Endothelial cell of umbilical vein (primary cell): ENCODE measurements around the gene USP11. TPM values are rescaled to one million over a fixed set of nuclear protein-coding genes. Genes with fewer than 3 reads are reported as not detected.
A peak's percentile ranks its signal among the peaks of the same experiment; 100 is the strongest.

Experiments used
- BruUV-seq: library from RNA; stranded (reverse); fragments of 400-500 nt; replicated peaks from 2 replicates; lab custom pipeline; 2021; lab: Mats Ljungman, UMichigan
- CTCF ChIA-PET: fragments of 300-600, 350-600 bp; sonication (Branson Sonifier 250); formaldehyde crosslinking; loops from one replicate; lab custom pipeline; 2021; ENCODE audit warnings: antibody characterized with exemption, inconsistent platforms; lab: Charles Lee
- POLR2A ChIA-PET: fragments of 300-600, 350-600 bp; sonication (Branson Sonifier 250); formaldehyde crosslinking; loops from one replicate; lab custom pipeline; 2021; ENCODE audit warnings: antibody characterized with exemption, inconsistent platforms; lab: Charles Lee
- DNase-seq: peaks from one replicate; pipeline ENCODE4 v3.0.0-alpha.2; 2011; ENCODE audit warnings: low read depth, low spot score
- FAIRE-seq: peaks from 2 replicates; lab custom pipeline; 2011; peaks lifted over from hg19 to GRCh38; lab: Jason Lieb, UNC
- H2AFZ ChIP-seq: 2 replicates; pipeline ENCODE4 v1.6.0; 2012; ENCODE audit warnings: low read depth, low read length, control low read depth, inconsistent platforms
- H3K27ac ChIP-seq: 2 replicates; pipeline ENCODE4 v1.5.1; 2011; ENCODE audit warnings: low read depth, mild to moderate bottlenecking, control low read depth, low read length, moderate library complexity; ENCODE audit not compliant: insufficient read depth
- H3K27me3 ChIP-seq, 2 experiments: 2 replicates each; pipeline versions ENCODE4 v1.6.0 to v1.6.1; 2011; ENCODE audit warnings: low read length in 2 of 2, mixed read lengths in 1 of 2; ENCODE audit not compliant: control insufficient read depth in 2 of 2, insufficient read depth in 2 of 2
- H3K36me3 ChIP-seq, 2 experiments: 2 replicates in 1 of 2; 3 replicates in 1 of 2; pipeline ENCODE4 v1.5.1; 2011; ENCODE audit warnings: low read length in 2 of 2, mild to moderate bottlenecking in 1 of 2, moderate library complexity in 1 of 2; ENCODE audit not compliant: control insufficient read depth in 2 of 2, insufficient read depth in 2 of 2; ENCODE audit errors: extremely low read depth in 1 of 2
- H3K4me1 ChIP-seq: 3 replicates; pipeline ENCODE4 v1.5.1; 2011; ENCODE audit warnings: mild to moderate bottlenecking, low read length; ENCODE audit not compliant: control insufficient read depth, insufficient read depth; ENCODE audit errors: extremely low read depth
- H3K4me2 ChIP-seq: 2 replicates; pipeline ENCODE4 v1.6.1; 2011; ENCODE audit warnings: low read length, control low read depth, mixed read lengths; ENCODE audit not compliant: insufficient read depth
- H3K4me3 ChIP-seq, 3 experiments: fragments of 200-600 bp in 1 of 3; sonication (generic), shearing (Covaris generic) in 1 of 3; replicated peaks in 1 of 3; 2 replicates each; pipeline ENCODE4 v1.5.1; 2011 to 2016; ENCODE audit warnings: control low read depth in 3 of 3, low read length in 3 of 3, mild to moderate bottlenecking in 2 of 3, inconsistent platforms in 1 of 3, low read depth in 1 of 3, moderate library complexity in 1 of 3; ENCODE audit not compliant: insufficient read depth in 1 of 3
- H3K79me2 ChIP-seq: 2 replicates; pipeline ENCODE4 v1.6.0; 2012; ENCODE audit warnings: low read length, inconsistent platforms; ENCODE audit not compliant: control insufficient read depth, insufficient read depth
- H3K9ac ChIP-seq: replicated peaks from 2 replicates; pipeline ENCODE3; 2011; ENCODE audit warnings: low read length, control low read depth; ENCODE audit not compliant: insufficient read depth; ENCODE audit errors: extremely low read depth
- H3K9me1 ChIP-seq: replicated peaks from 3 replicates; pipeline ENCODE4 v1.6.0; 2011; ENCODE audit warnings: mild to moderate bottlenecking, low read length; ENCODE audit not compliant: control insufficient read depth, insufficient read depth; ENCODE audit errors: extremely low read depth
- H3K9me3 ChIP-seq: replicated peaks from 2 replicates; pipeline ENCODE4 v1.5.1; 2012; ENCODE audit warnings: low read length, inconsistent platforms; ENCODE audit not compliant: control insufficient read depth, insufficient read depth
- H4K20me1 ChIP-seq: replicated peaks from 2 replicates; pipeline ENCODE3; 2011; ENCODE audit warnings: mild to moderate bottlenecking, low read length; ENCODE audit not compliant: control insufficient read depth, insufficient read depth; ENCODE audit errors: extremely low read depth
- EZH2 ChIP-seq: IDR thresholded peaks from 2 replicates; pipeline ENCODE4 v1.6.1; 2012; ENCODE audit warnings: borderline replicate concordance, low read depth, mild to moderate bottlenecking, moderate library complexity, low read length, inconsistent platforms; ENCODE audit not compliant: severe bottlenecking
- FOS ChIP-seq: IDR thresholded peaks from 2 replicates; pipeline ENCODE4 v1.6.1; 2011; ENCODE audit warnings: mild to moderate bottlenecking, low read length, moderate library complexity, borderline replicate concordance; ENCODE audit not compliant: insufficient read depth
- GATA2 ChIP-seq: IDR thresholded peaks from 2 replicates; pipeline ENCODE4 v1.7.0; 2011; ENCODE audit warnings: low read depth, mild to moderate bottlenecking, moderate library complexity, mixed read lengths, low read length; ENCODE audit not compliant: insufficient read length, insufficient read depth
- JUN ChIP-seq: IDR thresholded peaks from 2 replicates; pipeline ENCODE4 v1.6.1; 2011; ENCODE audit warnings: borderline replicate concordance, low read depth; ENCODE audit not compliant: insufficient read length, insufficient read depth
- MYC ChIP-seq: IDR thresholded peaks from one replicate; pipeline ENCODE4 v1.6.1; 2011; ENCODE audit warnings: mild to moderate bottlenecking, low read depth, low read length
- POLR2A ChIP-seq: IDR thresholded peaks from 2 replicates; pipeline ENCODE4 v1.6.1; 2012; ENCODE audit warnings: low read depth, mild to moderate bottlenecking, control low read depth, low read length
- POLR2AphosphoS5 ChIP-seq: IDR thresholded peaks from 2 replicates; pipeline ENCODE4 v1.6.1; 2012; ENCODE audit warnings: low read depth, mild to moderate bottlenecking, control low read depth, low read length, moderate library complexity; ENCODE audit not compliant: insufficient read depth
- dilution Hi-C: fragments of 300-500 bp; cut with MboI; formaldehyde crosslinking; loops from one replicate; pipeline ENCODE4 v1.15.0; 2019; ENCODE audit warnings: low sequenced_read_pairs; ENCODE audit not compliant: extremely low pct_ligation_motif_present
- intact Hi-C: fragments of 100-400 bp; cut with micrococcal nuclease; formaldehyde crosslinking; loops from one replicate; pipeline ENCODE4 v1.10.0; 2022
- polyA plus RNA-seq, 4 experiments: library from polyadenylated mRNA; depleted of rRNA in 3 of 4; stranded (reverse) in 3 of 4; unstranded in 1 of 4; fragments of >200 nt; gene quantifications; 2 replicates each; pipeline versions ENCODE4 v1.2.1 to v1.2.3, GENCODE V29; 2011 to 2012; ENCODE audit warnings: missing spikeins in 1 of 4
- total RNA-seq: library from RNA; stranded (reverse); gene quantifications from 2 replicates; pipeline ENCODE4 v1.2.3, GENCODE V29; 2021
- TF ChIP-seq, protein P1 (sequence below): IDR thresholded peaks from 2 replicates; pipeline ENCODE4 v1.6.1; 2011; ENCODE audit not compliant: insufficient read depth, insufficient read length
- TF ChIP-seq, protein P2 (sequence below), 2 donors: IDR thresholded peaks; 1 replicate in 1 of 2; 2 replicates in 1 of 2; pipeline ENCODE4 v1.5.1; 2011; ENCODE audit warnings: low read length in 2 of 2, mild to moderate bottlenecking in 2 of 2, moderate library complexity in 2 of 2, control low read depth in 1 of 2, inconsistent platforms in 1 of 2, low read depth in 1 of 2; ENCODE audit not compliant: insufficient read depth in 1 of 2; ENCODE audit errors: extremely low read depth in 1 of 2

USP11 gene
- total and polyA plus RNA-seq, 2 donors (not counting 3 experiments of a cell fraction or from before 2014, with no cell fraction given): 24.0 to 36.4 TPM

DNA sequence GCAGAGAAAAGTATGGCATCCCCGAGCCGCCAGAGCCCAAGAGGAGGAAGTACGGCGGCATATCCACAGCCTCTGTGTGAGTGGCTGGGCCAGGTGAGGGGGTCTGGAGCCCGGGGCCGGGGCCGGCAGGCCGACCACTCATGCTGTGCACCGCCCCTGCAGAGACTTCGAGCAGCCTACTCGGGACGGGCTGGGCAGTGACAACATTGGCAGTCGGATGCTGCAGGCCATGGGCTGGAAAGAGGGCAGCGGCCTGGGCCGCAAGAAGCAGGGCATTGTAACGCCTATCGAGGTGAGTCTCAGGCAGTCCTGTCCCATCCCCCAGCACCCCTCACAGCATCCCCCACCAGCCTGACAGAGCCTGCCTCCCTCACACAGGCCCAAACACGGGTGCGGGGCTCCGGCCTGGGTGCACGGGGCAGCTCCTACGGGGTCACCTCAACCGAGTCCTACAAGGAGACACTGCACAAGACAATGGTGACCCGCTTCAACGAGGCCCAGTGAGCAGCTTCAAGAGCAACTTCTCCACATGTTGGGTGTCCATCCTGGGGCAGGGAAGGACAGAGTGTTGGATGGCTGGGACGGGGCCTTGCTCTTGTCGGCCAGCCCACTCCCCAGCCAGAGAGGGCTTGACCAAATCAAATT, 46.6 kb upstream of the USP11 start:
- Histone ChIP-seq H3K4me1 (peaks cover 2% of the 10 kb centered on the region), H4K20me1 (no peaks in the 10 kb centered on the region), H3K27me3 (no peaks in the 10 kb centered on the region), H3K9ac (no peak overlapping the region), H3K9me3 (no peaks in the 10 kb centered on the region), H3K9me1 (no peaks in the 10 kb centered on the region), H3K36me3 (peaks cover 0 to 27% of the 10 kb centered on the region in 2 experiments), H3K79me2 (peaks cover 2% of the 10 kb centered on the region), H3K4me2 (no peak overlapping the region), H3K4me3 (no peak overlapping the region), H3K27ac (no peak overlapping the region), H2AFZ (no peak overlapping the region)
- BruUV-seq: TSS peak; percentile 59
- FAIRE-seq (no peak), DNase-seq (no peak)
- TF ChIP-seq POLR2A: no peak
- no peak for TF ChIP-seq FOS
- TF ChIP-seq GATA2: no peak
- no peak for TF ChIP-seq JUN
- no peak for TF ChIP-seq EZH2
- TF ChIP-seq, protein P1, sequence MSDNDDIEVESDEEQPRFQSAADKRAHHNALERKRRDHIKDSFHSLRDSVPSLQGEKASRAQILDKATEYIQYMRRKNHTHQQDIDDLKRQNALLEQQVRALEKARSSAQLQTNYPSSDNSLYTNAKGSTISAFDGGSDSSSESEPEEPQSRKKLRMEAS: no peak
- dilution Hi-C loops: no loop called here
- intact Hi-C loops: no loop called here
- POLR2A ChIA-PET: no interaction called here
- CTCF ChIA-PET: no interaction called here

DNA sequence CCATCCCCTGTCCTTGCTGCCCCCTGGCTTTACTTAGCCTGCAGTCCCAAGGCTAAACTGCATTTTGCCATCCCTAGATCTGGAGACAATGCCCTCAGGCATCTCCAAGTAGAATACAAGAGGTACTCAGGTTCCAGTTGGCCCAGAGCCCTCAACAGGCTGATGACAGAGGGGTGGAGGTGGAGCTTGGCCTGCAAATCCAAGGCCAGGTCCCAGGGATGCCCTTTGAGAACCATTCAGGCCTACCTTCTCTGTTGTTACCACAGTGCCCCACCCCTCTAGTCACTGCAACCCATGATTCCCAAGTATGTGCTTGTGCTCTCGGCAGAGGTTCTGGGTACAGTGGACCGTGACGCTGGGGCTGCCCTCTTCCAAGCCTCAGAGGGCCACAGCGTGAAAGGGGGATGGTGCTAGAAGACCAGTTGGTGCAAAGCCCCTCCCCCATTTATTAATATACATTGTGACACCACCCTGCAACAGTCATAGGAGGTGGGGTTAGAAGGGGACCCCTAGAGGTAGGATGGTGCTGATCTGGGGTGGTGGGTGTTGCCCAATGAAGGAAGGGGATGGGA, 45.6 kb upstream of the USP11 start:
- Histone ChIP-seq H3K4me1 (peaks cover 10% of the 10 kb centered on the region), H3K36me3 (peaks cover 0 to 19% of the 10 kb centered on the region in 2 experiments), H3K9ac (no peak overlapping the region), H3K79me2 (peaks cover 9% of the 10 kb centered on the region), H3K4me3 (no peak overlapping the region), H2AFZ (no peak overlapping the region), H3K27ac (no peak overlapping the region), H3K9me1 (no peaks in the 10 kb centered on the region), H3K9me3 (no peaks in the 10 kb centered on the region), H4K20me1 (no peaks in the 10 kb centered on the region), H3K4me2 (no peak overlapping the region), H3K27me3 (no peaks in the 10 kb centered on the region)
- FAIRE-seq (no peak), DNase-seq (no peak)
- dilution Hi-C loops: no loop called here
- intact Hi-C loops: no loop called here
- TF ChIP-seq FOS (no peak), GATA2 (no peak), POLR2AphosphoS5 (no peak), MYC (no peak), JUN (no peak), EZH2 (no peak), POLR2A (no peak)
- TF ChIP-seq, protein P1: no peak
- TF ChIP-seq, protein P2, sequence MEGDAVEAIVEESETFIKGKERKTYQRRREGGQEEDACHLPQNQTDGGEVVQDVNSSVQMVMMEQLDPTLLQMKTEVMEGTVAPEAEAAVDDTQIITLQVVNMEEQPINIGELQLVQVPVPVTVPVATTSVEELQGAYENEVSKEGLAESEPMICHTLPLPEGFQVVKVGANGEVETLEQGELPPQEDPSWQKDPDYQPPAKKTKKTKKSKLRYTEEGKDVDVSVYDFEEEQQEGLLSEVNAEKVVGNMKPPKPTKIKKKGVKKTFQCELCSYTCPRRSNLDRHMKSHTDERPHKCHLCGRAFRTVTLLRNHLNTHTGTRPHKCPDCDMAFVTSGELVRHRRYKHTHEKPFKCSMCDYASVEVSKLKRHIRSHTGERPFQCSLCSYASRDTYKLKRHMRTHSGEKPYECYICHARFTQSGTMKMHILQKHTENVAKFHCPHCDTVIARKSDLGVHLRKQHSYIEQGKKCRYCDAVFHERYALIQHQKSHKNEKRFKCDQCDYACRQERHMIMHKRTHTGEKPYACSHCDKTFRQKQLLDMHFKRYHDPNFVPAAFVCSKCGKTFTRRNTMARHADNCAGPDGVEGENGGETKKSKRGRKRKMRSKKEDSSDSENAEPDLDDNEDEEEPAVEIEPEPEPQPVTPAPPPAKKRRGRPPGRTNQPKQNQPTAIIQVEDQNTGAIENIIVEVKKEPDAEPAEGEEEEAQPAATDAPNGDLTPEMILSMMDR (IDR thresholded peaks at IDR 0.05; ENCODE audit: extremely low read depth in 1 of 2, insufficient read depth in 1 of 2, low read depth in 1 of 2, low read length in 2 of 2): no peak
- BruUV-seq: no TSS peak
- ChIA-PET CTCF (no interaction called here), POLR2A (no interaction called here)
